Progenitor cell of endocrine pancreas (in vitro differentiated cells): ENCODE data around the gene ABCF2. TPM values are rescaled to one million over a fixed set of nuclear protein-coding genes. Genes with fewer than 3 reads are reported as not detected.

Experiments used
- DNase-seq: peaks from one replicate; pipeline ENCODE4 v3.0.0; 2021; ENCODE audit warnings: low spot score; ENCODE audit not compliant: unreplicated experiment
- H3K27ac Mint-ChIP-seq: 2 replicates; pipeline ENCODE4 v1.8.0; 2021; ENCODE audit warnings: mild to moderate bottlenecking, moderate library complexity, mixed read lengths
- H3K27me3 Mint-ChIP-seq: 2 replicates; pipeline ENCODE4 v1.8.0; 2021; ENCODE audit warnings: mixed read lengths
- H3K36me3 Mint-ChIP-seq: 2 replicates; pipeline ENCODE4 v1.8.0; 2022; ENCODE audit warnings: mixed read lengths; ENCODE audit not compliant: insufficient read depth
- H3K4me1 Mint-ChIP-seq: 2 replicates; pipeline ENCODE4 v1.8.0; 2021; ENCODE audit warnings: low read depth, mixed read lengths
- H3K4me3 Mint-ChIP-seq: 2 replicates; pipeline ENCODE4 v1.8.0; 2021; ENCODE audit warnings: low read depth, mild to moderate bottlenecking, moderate library complexity, mixed read lengths
- H3K9me3 Mint-ChIP-seq: 2 replicates; pipeline ENCODE4 v1.8.0; 2021; ENCODE audit warnings: low read depth, mixed read lengths
- total RNA-seq: library from RNA; stranded (reverse); gene quantifications from 2 replicates; pipeline ENCODE4 v1.2.1, GENCODE V29; 2021
- TF ChIP-seq, protein P1 (sequence below): fragments of 200-600 bp; sonication (generic); IDR thresholded peaks from one replicate; pipeline ENCODE4 v1.5.0; 2021; ENCODE audit warnings: antibody characterized with exemption, mild to moderate bottlenecking; ENCODE audit not compliant: unreplicated experiment

Gene ABCF2
- total RNA-seq, 1 donor from 2014 or later, result 55.1 TPM

DNA sequence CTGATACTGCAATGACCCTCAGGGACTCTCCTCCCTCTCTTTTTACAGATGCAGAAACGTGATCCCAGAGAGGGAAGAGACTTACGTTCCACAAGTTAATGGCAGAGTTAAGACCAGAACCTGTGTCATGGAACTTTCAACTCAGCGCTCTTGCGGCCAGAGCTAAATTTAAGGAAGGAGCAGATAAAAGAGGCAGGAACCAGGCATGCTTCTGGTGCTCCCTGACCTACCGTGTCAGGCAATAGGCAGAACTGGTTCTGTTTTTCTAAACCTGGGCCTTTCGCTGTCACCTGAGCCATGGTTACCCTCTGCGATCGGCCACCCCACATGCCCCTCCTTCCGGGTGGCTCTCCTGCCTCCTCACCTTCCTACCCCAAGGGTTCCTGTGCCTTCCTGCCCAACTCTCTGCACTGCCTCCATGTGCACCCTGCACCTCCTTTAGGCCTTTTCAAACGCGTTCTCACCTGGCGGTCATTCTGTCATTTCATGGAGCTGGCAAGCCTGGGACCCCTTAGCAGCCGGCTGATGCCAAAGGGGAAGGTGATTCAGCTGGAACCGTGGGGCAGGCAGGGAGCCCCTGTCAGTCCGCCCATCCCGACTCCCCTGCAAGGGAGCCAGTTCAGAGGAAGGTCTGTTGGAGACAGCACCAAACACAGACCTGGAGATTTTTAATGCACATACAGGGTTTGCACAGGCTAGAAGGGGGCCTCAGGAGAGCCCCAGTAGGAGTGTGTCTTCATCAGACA is 51.8 kb downstream of the ABCF2 start:
- H3K27ac Mint-ChIP-seq, result no peak overlapping the region
- H3K4me3 Mint-ChIP-seq, result no peak overlapping the region
- peaks cover 71% of the 10 kb centered on the region for H3K27me3 Mint-ChIP-seq

DNA sequence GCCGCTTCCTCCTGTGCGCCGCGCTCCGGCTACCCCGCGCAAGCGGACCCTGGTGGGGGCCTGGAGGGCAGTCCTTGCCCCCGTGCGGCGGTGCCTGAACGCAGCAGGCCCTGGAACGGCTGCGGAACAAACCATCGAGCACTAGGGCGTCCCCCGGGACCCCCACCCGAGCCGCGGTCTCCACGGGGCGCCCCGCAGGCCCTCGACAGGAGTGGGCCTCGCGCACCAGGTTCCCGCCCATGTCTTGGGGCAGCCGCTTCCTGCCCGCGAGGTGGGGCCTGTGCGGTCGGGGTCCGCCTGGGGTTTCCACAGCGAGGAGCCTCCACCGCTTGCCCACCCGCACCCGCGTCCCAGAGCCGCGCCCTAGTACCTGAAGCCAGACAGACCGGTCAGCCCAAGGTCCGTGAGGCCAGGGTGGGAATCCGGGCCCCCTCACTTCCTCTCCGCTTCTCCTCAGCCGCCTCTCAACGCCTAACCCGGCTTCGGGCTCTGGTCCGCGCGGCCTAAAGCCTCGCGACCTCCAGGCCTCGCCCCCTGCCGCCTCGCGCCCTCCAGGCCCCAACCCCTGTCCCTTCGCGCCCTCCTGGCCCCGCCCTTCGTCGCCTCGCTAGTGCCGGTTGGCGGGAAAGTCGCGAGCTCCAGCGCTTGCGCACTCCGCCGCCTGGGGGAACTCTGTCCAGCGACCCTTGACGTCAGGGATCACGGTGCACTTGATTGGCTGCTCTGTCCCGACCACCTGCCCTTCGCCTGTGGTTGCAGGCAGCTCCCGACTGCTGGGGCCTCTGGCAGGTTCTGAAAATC is 52.6 kb downstream of the ABCF2 start:
- Mint-ChIP-seq H3K4me3 (no peak overlapping the region), H3K4me1 (no peaks in the 10 kb centered on the region), H3K9me3 (peaks cover 2% of the 10 kb centered on the region), H3K36me3 (no peaks in the 10 kb centered on the region), H3K27ac (no peak overlapping the region), H3K27me3 (peaks cover 74% of the 10 kb centered on the region)
- TF ChIP-seq, protein P1, sequence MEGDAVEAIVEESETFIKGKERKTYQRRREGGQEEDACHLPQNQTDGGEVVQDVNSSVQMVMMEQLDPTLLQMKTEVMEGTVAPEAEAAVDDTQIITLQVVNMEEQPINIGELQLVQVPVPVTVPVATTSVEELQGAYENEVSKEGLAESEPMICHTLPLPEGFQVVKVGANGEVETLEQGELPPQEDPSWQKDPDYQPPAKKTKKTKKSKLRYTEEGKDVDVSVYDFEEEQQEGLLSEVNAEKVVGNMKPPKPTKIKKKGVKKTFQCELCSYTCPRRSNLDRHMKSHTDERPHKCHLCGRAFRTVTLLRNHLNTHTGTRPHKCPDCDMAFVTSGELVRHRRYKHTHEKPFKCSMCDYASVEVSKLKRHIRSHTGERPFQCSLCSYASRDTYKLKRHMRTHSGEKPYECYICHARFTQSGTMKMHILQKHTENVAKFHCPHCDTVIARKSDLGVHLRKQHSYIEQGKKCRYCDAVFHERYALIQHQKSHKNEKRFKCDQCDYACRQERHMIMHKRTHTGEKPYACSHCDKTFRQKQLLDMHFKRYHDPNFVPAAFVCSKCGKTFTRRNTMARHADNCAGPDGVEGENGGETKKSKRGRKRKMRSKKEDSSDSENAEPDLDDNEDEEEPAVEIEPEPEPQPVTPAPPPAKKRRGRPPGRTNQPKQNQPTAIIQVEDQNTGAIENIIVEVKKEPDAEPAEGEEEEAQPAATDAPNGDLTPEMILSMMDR, result no peak
- no peak for DNase-seq

More for the DNA sequence above, 51.8 kb downstream of the ABCF2 start:
- DNase-seq, result no peak
- H3K36me3 Mint-ChIP-seq, result no peaks in the 10 kb centered on the region
- no peaks in the 10 kb centered on the region for H3K4me1 Mint-ChIP-seq
- peaks cover 2% of the 10 kb centered on the region for H3K9me3 Mint-ChIP-seq
- TF ChIP-seq, protein P1, result no peak

DNA sequence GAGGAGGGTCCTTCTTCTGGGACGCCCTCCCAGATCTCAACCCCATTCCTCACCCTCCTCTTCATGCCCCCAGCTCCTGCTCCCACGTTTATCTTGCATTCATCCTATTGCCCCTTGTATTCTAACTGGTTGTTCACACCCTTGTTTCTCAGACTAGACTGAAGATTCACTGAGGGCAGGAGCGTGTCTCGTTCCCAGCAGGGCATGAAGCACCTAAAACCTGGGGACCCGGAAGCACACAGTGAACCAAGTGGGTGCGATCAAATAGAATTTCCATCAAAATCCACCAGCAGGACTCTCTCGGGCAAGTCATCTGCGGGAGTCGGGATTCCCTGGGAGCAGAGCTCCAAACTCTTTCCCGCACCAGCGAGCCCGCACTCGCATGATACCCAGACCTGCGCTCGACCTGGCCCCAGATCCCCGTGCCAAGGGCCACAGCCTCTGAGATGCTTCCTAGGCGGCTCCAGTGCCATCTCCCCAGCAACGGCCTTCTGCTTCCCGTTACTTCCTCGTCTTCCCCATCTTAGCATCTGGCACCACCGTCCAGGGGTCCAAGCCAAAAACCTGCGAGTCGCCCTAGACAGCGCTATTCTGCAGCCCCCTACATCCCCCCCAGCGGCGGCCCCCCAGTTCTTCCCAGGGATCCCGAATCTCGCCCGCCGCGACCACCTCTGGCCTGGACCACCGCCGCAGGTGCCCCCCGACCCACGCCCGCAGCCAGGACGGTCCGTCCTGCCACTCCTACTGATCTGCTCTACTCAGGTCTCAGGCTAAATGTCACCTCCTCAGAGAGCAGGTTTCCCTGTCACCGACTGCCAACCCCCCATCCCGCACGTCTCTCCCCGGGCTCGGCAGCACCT is 53.4 kb downstream of the ABCF2 start:
- DNase-seq, result no peak
- H3K9me3 Mint-ChIP-seq, result peaks cover 2% of the 10 kb centered on the region
- H3K36me3 Mint-ChIP-seq, result no peaks in the 10 kb centered on the region
- no peak overlapping the region for H3K27ac Mint-ChIP-seq
- H3K4me1 Mint-ChIP-seq, result peaks cover 3% of the 10 kb centered on the region
- peaks cover 74% of the 10 kb centered on the region for H3K27me3 Mint-ChIP-seq
- H3K4me3 Mint-ChIP-seq, result no peak overlapping the region
- TF ChIP-seq, protein P1, result no peak

DNA sequence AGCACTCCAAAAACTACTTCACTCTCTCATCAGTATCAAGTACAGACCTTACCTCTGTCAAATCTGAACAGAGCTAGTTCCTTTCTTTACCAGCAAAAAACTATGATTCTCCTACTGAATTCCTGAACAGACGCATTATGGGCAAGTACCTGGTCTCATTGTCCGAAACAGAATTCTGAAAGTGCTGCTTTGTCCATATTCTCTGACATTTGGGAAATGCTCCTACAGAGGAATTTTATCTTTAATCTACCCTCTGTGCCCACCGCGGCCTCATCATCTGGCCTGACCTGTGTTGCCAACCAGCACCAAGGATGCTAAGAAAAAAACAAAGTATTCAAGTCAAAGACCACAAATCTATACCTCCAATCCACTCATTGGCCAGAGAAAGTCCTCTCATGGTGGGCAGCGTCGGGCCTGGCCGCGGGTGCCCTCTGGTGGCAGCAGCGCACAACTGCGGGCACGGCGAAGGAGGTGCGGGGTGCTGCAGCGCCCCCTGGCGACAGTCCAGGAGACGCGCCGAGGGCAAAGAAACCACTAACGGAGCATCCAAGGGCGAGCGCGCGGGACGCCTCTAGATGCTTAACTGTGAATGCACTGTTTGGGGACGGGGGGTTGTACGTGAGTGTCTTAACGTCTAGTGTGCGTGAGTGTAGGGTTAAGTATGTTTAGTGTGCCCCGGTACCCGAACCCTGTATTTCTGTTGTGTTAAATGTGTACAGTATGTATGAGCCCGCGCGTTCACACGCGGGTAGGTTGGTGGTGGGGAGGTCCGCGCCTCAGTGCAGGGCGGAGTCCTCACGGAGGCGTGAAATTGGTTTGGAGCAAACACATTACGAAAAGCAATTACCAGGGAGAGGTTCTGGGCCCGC is 54.5 kb downstream of the ABCF2 start:
- Mint-ChIP-seq H3K9me3 (peaks cover 2% of the 10 kb centered on the region), H3K4me3 (no peak overlapping the region), H3K4me1 (peaks cover 7% of the 10 kb centered on the region), H3K36me3 (no peaks in the 10 kb centered on the region), H3K27me3 (peaks cover 71% of the 10 kb centered on the region), H3K27ac (no peak overlapping the region)
- peak; percentile 79 for DNase-seq
- TF ChIP-seq, protein P1, result peak; percentile 100
